Peyer's patch (tissue), 4 donors: ENCODE data around the gene ADAM12. TPM values are rescaled to one million over a fixed set of nuclear protein-coding genes. Genes with fewer than 3 reads are reported as not detected.

ENCODE experiments used
- DNase-seq, 3 donors: peaks; one replicate each; pipeline ENCODE4 v3.0.0-alpha.2; 2017 to 2019
- H3K27ac ChIP-seq, 4 donors: fragments of 200-600 bp; sonication (generic); one replicate each; pipeline ENCODE4 v1.5.1; 2016 to 2019
- H3K27me3 ChIP-seq, 2 donors: fragments of 200-600 bp; sonication (generic); one replicate each; pipeline ENCODE4 v1.5.1; 2019
- H3K36me3 ChIP-seq, 3 donors: fragments of 200-600 bp; sonication (generic); one replicate each; pipeline ENCODE4 v1.5.1; 2016 to 2019
- H3K4me1 ChIP-seq, 4 donors: fragments of 200-600 bp; sonication (generic); one replicate each; pipeline ENCODE4 v1.5.1; 2016 to 2019
- H3K4me3 ChIP-seq, 4 donors: fragments of 200-600 bp; sonication (generic); 1 replicate in 3 of 4; 2 replicates in 1 of 4; pipeline ENCODE4 v1.5.1; 2016 to 2019; ENCODE audit warnings: mild to moderate bottlenecking in 1 of 4
- H3K9me3 ChIP-seq, 4 donors: fragments of 200-600 bp; sonication (generic); one replicate each; pipeline ENCODE4 v1.5.1; 2016 to 2019; ENCODE audit warnings: mild to moderate bottlenecking in 1 of 4
- CTCF ChIP-seq, 6 experiments: fragments of 450-650 bp in 4 of 6; fragments of 200-600 bp in 2 of 6; sonication (generic) in 1 of 6; IDR thresholded peaks; one replicate each; pipeline ENCODE4 v1.5.1; 2017 to 2019; ENCODE audit warnings: antibody characterized with exemption in 6 of 6, mild to moderate bottlenecking in 3 of 6, moderate library complexity in 1 of 6
- POLR2A ChIP-seq, 2 donors: fragments of 450-650 bp; IDR thresholded peaks; one replicate each; pipeline ENCODE4 v1.5.1; 2017; ENCODE audit warnings: antibody characterized with exemption in 2 of 2, mild to moderate bottlenecking in 2 of 2, moderate library complexity in 2 of 2
- total RNA-seq, 4 donors: library from RNA; depleted of rRNA; stranded (reverse); fragments of >200 nt; gene quantifications; one replicate each; pipeline ENCODE4 v1.1.0, GENCODE V29; 2016

ADAM12 gene
- total RNA-seq, 4 donors from 2014 or later, result 0.13 to 2.5 (median 0.66) TPM

GRCh38 chr10:126409821-126410220 is 21.5 kb upstream of the ADAM12 start:
- no peak overlapping the region for H3K4me3 ChIP-seq

GRCh38 chr10:126408953-126409641 is 20.8 kb upstream of the ADAM12 start:
- Histone ChIP-seq H3K4me1 (no peaks in the 10 kb centered on the region), H3K27ac (no peak overlapping the region), H3K27me3 (no peaks in the 10 kb centered on the region), H3K4me3 (no peak overlapping the region), H3K36me3 (no peaks in the 10 kb centered on the region), H3K9me3 (no peaks in the 10 kb centered on the region)
- no peak for TF ChIP-seq POLR2A (IDR thresholded peaks at IDR 0.05)
- TF ChIP-seq CTCF (IDR thresholded peaks at IDR 0.05), result no peak
- DNase-seq, result no peak

More at GRCh38 chr10:126409821-126410220, 21.5 kb upstream of the ADAM12 start:
- no peak for TF ChIP-seq CTCF (IDR thresholded peaks at IDR 0.05)
- no peak for TF ChIP-seq POLR2A (IDR thresholded peaks at IDR 0.05)
- DNase-seq, result no peak
- H3K36me3 ChIP-seq, result no peaks in the 10 kb centered on the region
- no peaks in the 10 kb centered on the region for H3K9me3 ChIP-seq
- H3K4me1 ChIP-seq, result no peaks in the 10 kb centered on the region
- H3K27me3 ChIP-seq, result no peaks in the 10 kb centered on the region
- no peak overlapping the region for H3K27ac ChIP-seq

GRCh38 chr10:126407831-126408230 is 19.6 kb upstream of the ADAM12 start:
- no peak for TF ChIP-seq CTCF (IDR thresholded peaks at IDR 0.05)
- no peak overlapping the region for H3K4me3 ChIP-seq
- no peaks in the 10 kb centered on the region for H3K9me3 ChIP-seq
- no peak for DNase-seq
- no peaks in the 10 kb centered on the region for H3K27me3 ChIP-seq
- no peaks in the 10 kb centered on the region for H3K36me3 ChIP-seq
- H3K27ac ChIP-seq, result no peak overlapping the region
- no peaks in the 10 kb centered on the region for H3K4me1 ChIP-seq

- Histone ChIP-seq H3K9me3 (no peaks in the 10 kb centered on the region), H3K27me3 (no peaks in the 10 kb centered on the region), H3K4me1 (no peaks in the 10 kb centered on the region), H3K4me3 (no peak overlapping the region), H3K27ac (no peak overlapping the region), H3K36me3 (no peaks in the 10 kb centered on the region)
- TF ChIP-seq CTCF (IDR thresholded peaks at IDR 0.05) (no peak), POLR2A (IDR thresholded peaks at IDR 0.05) (no peak)
- DNase-seq, result no peak
Observed at GRCh38 chr10:126405239-126405775, 17.0 kb upstream of the ADAM12 start.

- Histone ChIP-seq H3K36me3 (no peaks in the 10 kb centered on the region), H3K4me3 (no peak overlapping the region), H3K27me3 (no peaks in the 10 kb centered on the region), H3K4me1 (no peaks in the 10 kb centered on the region), H3K9me3 (no peaks in the 10 kb centered on the region), H3K27ac (no peak overlapping the region)
- TF ChIP-seq POLR2A (IDR thresholded peaks at IDR 0.05) (no peak), CTCF (IDR thresholded peaks at IDR 0.05) (no peak)
- DNase-seq, result no peak
Observed at GRCh38 chr10:126402721-126403695, 14.7 kb upstream of the ADAM12 start.
